Testis (tissue), 5 donors: ENCODE results near the gene TOE1. TPM values are rescaled to one million over a fixed set of nuclear protein-coding genes. Genes with fewer than 3 reads are reported as not detected.
"Not testable (repeated sequence)": the region's sequence is repeated elsewhere in the genome, so short reads cannot be mapped to it uniquely, and the experiment has no call there.

Source experiments
- DNase-seq: peaks from one replicate; pipeline ENCODE4 v3.0.0-alpha.2; 2019
- H3K27ac ChIP-seq, 2 donors: fragments of 200-600 bp; sonication (generic); one replicate each; pipeline ENCODE4 v1.5.1; 2019
- H3K27me3 ChIP-seq: fragments of 200-600 bp; sonication (generic); one replicate; pipeline ENCODE4 v1.5.1; 2019
- H3K36me3 ChIP-seq: fragments of 200-600 bp; sonication (generic); one replicate; pipeline ENCODE4 v1.5.1; 2017; ENCODE audit warnings: low read depth; ENCODE audit errors: missing control alignments
- H3K4me1 ChIP-seq: fragments of 200-600 bp; sonication (generic); one replicate; pipeline ENCODE4 v1.5.1; 2019
- H3K4me3 ChIP-seq, 2 donors: fragments of 200-600 bp; sonication (generic); one replicate each; pipeline ENCODE4 v1.5.1; 2017 to 2019
- H3K9me3 ChIP-seq: fragments of 200-600 bp; sonication (generic); one replicate; pipeline ENCODE4 v1.5.1; 2017
- POLR2A ChIP-seq: fragments of 450-650 bp; IDR thresholded peaks from one replicate; pipeline ENCODE4 v1.6.1; 2017; ENCODE audit warnings: antibody characterized with exemption, mild to moderate bottlenecking, moderate library complexity
- WGBS, 2 donors: methylation state at CpG; one replicate each; pipeline ENCODE4 v1.1.5; 2018; 5-methylcytosine and 5-hydroxymethylcytosine counted together
- intact Hi-C: fragments of 100-400 bp; cut with DNase I; formaldehyde crosslinking; loops from one replicate; pipeline ENCODE4 v1.15.1; 2023; ENCODE audit warnings: low total_unique reads
- long read RNA-seq, 2 donors: transcript quantifications; one replicate each; lab custom pipeline, GENCODE V29; 2026
- polyA plus RNA-seq: library from polyadenylated mRNA; stranded (reverse); fragments of 350-450 nt; fragmentation: Illumina TruSeq; extraction: RNeasy Lipid Tissue Mini Kit (QIAGEN cat#74804); gene quantifications from one replicate; pipeline ENCODE4 v1.2.3, GENCODE V29; 2014; ENCODE audit warnings: low read depth, low replicate concordance; ENCODE audit not compliant: insufficient read depth
- total RNA-seq, 2 donors: library from RNA; depleted of rRNA; stranded (reverse); fragments of >200 nt; gene quantifications; one replicate each; pipeline ENCODE4 v1.2.3, GENCODE V29; 2016
- TF ChIP-seq, protein P1 (sequence below), 3 experiments: fragments of 450-650 bp in 2 of 3; fragments of 200-600 bp in 1 of 3; sonication (generic) in 1 of 3; IDR thresholded peaks; one replicate each; pipeline ENCODE4 v1.5.1; 2016 to 2019; ENCODE audit warnings: antibody characterized with exemption in 3 of 3, mild to moderate bottlenecking in 2 of 3, moderate library complexity in 1 of 3

Gene TOE1
- total RNA-seq (10 to 100 TPM; 16.3 to 25.1 TPM), polyA plus RNA-seq (48.3 TPM)
- long read RNA-seq, donor 1, partial matches to known transcripts = 18 of 21 reads
- long read RNA-seq, donor 1, other reads (novel, unspliced or antisense) = 0 of 21 reads
- long read RNA-seq, donor 2, transcript TOE1-201 (8 exons, 2,389 nt) = major isoform, 5 of 12 reads
- long read RNA-seq, donor 2, partial matches to known transcripts = 7 of 12 reads
- long read RNA-seq, donor 2, other reads (novel, unspliced or antisense) = 0 of 12 reads

DNA sequence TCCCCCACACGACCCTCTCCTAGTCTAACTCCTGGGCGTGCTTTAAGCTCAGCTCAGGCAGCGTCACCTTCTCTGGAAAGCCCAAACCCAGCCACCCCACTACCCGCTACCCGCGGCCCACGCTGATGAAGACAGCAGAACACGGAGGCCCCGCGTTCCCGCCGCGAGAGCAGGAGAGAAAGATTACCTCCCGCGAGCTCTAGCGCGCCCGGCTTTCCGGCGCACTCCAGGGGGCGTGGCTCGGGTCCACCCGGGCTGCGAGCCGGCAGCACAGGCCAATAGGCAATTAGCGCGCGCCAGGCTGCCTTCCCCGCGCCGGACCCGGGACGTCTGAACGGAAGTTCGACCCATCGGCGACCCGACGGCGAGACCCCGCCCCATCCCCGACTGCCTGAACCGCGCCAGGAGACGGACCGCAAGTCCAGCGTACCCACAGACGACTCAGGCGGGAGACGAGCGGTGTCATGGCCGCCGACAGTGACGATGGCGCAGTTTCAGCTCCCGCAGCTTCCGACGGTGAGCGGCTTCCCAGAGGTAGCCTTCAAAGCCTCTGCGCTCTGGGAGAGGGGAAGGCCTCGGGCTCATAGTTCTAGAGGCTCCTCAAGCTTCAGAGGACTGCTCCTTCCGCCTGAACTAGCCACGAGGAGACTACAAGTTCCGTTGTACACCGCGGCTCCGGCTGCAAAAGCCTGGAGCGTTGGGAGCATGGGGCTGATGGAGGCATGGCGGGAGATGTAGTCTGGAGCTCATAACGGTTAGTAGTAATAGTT lies at the start of gene TOE1, which contains the start of gene MUTYH:
Gene TOE1 (plus strand): TSS at position 382 of the 770 bp plus-strand sequence. CDS start 83 bp downstream, at position 465.
Gene MUTYH (minus strand): TSS at position 652 of the 770 bp plus-strand sequence. CDS start 5,935 bp downstream, outside the sequence.
- H3K4me3 ChIP-seq = peak within 1 kb of the TSS; percentile 71 to 82
- no peaks in the 10 kb centered on the region for H3K27me3 ChIP-seq
- TF ChIP-seq, protein P1, sequence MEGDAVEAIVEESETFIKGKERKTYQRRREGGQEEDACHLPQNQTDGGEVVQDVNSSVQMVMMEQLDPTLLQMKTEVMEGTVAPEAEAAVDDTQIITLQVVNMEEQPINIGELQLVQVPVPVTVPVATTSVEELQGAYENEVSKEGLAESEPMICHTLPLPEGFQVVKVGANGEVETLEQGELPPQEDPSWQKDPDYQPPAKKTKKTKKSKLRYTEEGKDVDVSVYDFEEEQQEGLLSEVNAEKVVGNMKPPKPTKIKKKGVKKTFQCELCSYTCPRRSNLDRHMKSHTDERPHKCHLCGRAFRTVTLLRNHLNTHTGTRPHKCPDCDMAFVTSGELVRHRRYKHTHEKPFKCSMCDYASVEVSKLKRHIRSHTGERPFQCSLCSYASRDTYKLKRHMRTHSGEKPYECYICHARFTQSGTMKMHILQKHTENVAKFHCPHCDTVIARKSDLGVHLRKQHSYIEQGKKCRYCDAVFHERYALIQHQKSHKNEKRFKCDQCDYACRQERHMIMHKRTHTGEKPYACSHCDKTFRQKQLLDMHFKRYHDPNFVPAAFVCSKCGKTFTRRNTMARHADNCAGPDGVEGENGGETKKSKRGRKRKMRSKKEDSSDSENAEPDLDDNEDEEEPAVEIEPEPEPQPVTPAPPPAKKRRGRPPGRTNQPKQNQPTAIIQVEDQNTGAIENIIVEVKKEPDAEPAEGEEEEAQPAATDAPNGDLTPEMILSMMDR (IDR thresholded peaks at IDR 0.05) = no peak
- peak; percentile 37 for TF ChIP-seq POLR2A
- 1 to 2% methylated on average over 8 to 66 of the region's 70 CpGs for WGBS, 2 donors
- H3K4me1 ChIP-seq = peaks cover 16% of the 10 kb centered on the region
- no peaks in the 10 kb centered on the region for H3K36me3 ChIP-seq
- H3K27ac ChIP-seq = peak within 1 kb of the TSS; percentile 90 to 91
- no peaks in the 10 kb centered on the region for H3K9me3 ChIP-seq
- intact Hi-C loops = no loop called here
- DNase-seq = peak; percentile 93

- intact Hi-C loops, H3K27ac ChIP-seq, H3K27me3 ChIP-seq, H3K36me3 ChIP-seq, H3K4me1 ChIP-seq, DNase-seq, H3K9me3 ChIP-seq, H3K4me3 ChIP-seq: not testable (repeated sequence)
- WGBS, 2 donors = 83 to 88% methylated on average over 5 to 6 of the region's 6 CpGs
Observed at GRCh38 chr1:45291002-45291401, 49.0 kb upstream of the TOE1 start.

DNA sequence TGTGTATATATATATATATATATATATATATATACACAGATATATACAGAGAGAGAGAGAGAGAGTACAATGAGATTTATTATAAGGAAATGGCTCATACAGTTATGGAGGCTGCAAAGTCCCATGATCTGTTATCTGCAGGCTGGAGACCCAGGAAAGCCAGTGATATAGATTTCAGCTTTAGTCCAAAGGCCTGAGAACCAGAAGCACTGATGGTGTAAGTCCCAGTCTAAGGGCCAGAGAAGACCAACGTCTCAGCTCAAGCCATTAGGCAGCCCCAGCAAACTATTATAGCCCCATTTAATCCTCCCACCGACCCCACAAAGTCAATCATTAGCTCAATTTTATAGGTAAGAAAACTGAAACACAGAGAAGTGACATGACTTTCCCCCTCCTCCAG lies 48.3 kb upstream of the TOE1 start:
- DNase-seq = no peak
- Histone ChIP-seq H3K4me3 (no peak overlapping the region), H3K9me3 (no peaks in the 10 kb centered on the region), H3K27me3 (no peaks in the 10 kb centered on the region), H3K27ac (no peak overlapping the region), H3K4me1 (no peaks in the 10 kb centered on the region), H3K36me3 (no peaks in the 10 kb centered on the region)
- TF ChIP-seq POLR2A = no peak
- TF ChIP-seq, protein P1 (IDR thresholded peaks at IDR 0.05) = no peak
- intact Hi-C loops = no loop called here
- 67 to 70% methylated on average over 2 of the region's 2 CpGs for WGBS, 2 donors

DNA sequence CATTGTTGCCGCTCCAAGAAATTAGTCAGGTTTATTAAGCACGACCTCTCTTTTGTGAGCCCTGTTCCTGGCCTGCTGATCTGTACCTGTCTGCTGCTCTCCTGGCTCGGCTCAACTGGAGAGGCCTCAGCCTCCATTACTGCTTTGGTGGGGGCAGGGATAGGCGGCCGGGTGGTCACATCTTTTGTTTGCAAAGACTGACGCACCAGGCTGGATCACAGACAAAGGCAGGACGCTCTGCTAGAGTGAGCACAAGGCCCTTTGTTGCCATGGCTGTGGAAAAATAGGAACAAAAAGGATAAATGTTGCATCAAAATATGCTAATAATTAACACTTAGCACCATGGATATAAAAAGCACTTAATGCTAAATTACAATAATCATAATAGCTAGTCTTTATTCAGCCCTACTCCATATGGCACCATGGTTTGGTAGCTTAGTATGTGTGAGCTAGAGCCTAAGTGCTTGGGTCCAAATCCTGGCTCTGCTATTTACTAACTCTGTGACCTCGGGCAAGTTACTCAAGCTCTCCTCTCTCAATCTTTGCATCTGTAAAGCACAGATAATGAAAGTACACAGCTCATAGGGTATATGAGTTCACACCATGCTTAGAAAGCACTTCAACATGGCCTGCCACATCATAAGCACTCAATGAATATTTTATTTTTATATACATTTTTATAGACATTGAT lies 42.2 kb upstream of the TOE1 start:
- intact Hi-C loops = no loop called here
- TF ChIP-seq, protein P1 (IDR thresholded peaks at IDR 0.05) = no peak
- TF ChIP-seq POLR2A = no peak
- Histone ChIP-seq H3K36me3 (no peaks in the 10 kb centered on the region), H3K4me1 (peaks cover 2% of the 10 kb centered on the region), H3K9me3 (no peaks in the 10 kb centered on the region), H3K27me3 (no peaks in the 10 kb centered on the region), H3K4me3 (no peak overlapping the region), H3K27ac (no peak overlapping the region)
- no peak for DNase-seq
- WGBS, 2 donors = 75 to 87% methylated on average over 8 of the region's 8 CpGs

GRCh38 chr1:45299296-45299695 lies 40.7 kb upstream of the TOE1 start:
- 57 to 86% methylated on average over 1 of the region's 1 CpG for WGBS, 2 donors
- intact Hi-C loops = no loop called here

More at GRCh38 chr1:45299296-45299695, 40.7 kb upstream of the TOE1 start:
- Histone ChIP-seq H3K9me3 (no peaks in the 10 kb centered on the region), H3K36me3 (no peaks in the 10 kb centered on the region), H3K4me3 (no peak overlapping the region), H3K4me1 (peaks cover 6% of the 10 kb centered on the region), H3K27me3 (no peaks in the 10 kb centered on the region), H3K27ac (no peak overlapping the region)
- no peak for TF ChIP-seq POLR2A
- TF ChIP-seq, protein P1 (IDR thresholded peaks at IDR 0.05) = no peak
- DNase-seq = no peak
